AG04450 (cell line): ENCODE measurements around the gene PRKCZ. TPM values are rescaled to one million over a fixed set of nuclear protein-coding genes. Genes with fewer than 3 reads are reported as not detected.

Source experiments
- CTCF ChIA-PET: fragments of 300-600, 350-600 bp; formaldehyde crosslinking; extraction: SDS; loops from one replicate; lab custom pipeline; 2022; ENCODE audit warnings: antibody characterized with exemption, inconsistent platforms; lab: Charles Lee
- POLR2A ChIA-PET: fragments of 350-600 bp; formaldehyde crosslinking; extraction: SDS; loops from one replicate; lab custom pipeline; 2021; ENCODE audit warnings: antibody characterized with exemption, inconsistent platforms; lab: Yijun Ruan, JAX
- DNase-seq: peaks from one replicate; pipeline ENCODE4 v3.0.0-alpha.2; 2011; ENCODE audit warnings: low read depth, low spot score
- H3K27ac ChIP-seq: one replicate; pipeline ENCODE4 v1.5.1; 2012; ENCODE audit warnings: low read depth, low read length, control low read depth
- H3K27me3 ChIP-seq: one replicate; pipeline ENCODE4 v1.6.0; 2012; ENCODE audit warnings: low read length; ENCODE audit not compliant: control insufficient read depth, insufficient read depth
- H3K4me3 ChIP-seq: 2 replicates; pipeline ENCODE4 v1.5.1; 2011; ENCODE audit warnings: mild to moderate bottlenecking, low read depth, low read length, control low read depth
- H3K9me3 ChIP-seq: 2 replicates; pipeline ENCODE4 v1.5.1; 2012; ENCODE audit warnings: low read length; ENCODE audit not compliant: control insufficient read depth, insufficient read depth
- polyA plus RNA-seq: library from polyadenylated mRNA; depleted of rRNA; stranded (reverse); fragments of >200 nt; gene quantifications from 2 replicates; pipeline ENCODE4 v1.2.3, GENCODE V29; 2011
- TF ChIP-seq, protein P1 (sequence below): IDR thresholded peaks from 2 replicates; pipeline ENCODE4 v1.5.1; 2011; ENCODE audit warnings: low read depth, low read length, control low read depth, inconsistent platforms

Gene PRKCZ
- polyA plus RNA-seq, 1 experiment: 3.0 TPM

GRCh38 chr1:2189459-2190425 is 139.5 kb downstream of the PRKCZ start:
- no peaks in the 10 kb centered on the region for H3K27me3 ChIP-seq
- ChIA-PET CTCF (interaction anchor here (0.6 to 2.2 kb wide), 6 partner anchors 15 to 1130 kb away, joined by 3 to 14 read pairs (median 4); no protein-coding TSS in a partner anchor), POLR2A (interaction anchor here (0.6 to 1.5 kb wide), 3 partner anchors 9 to 269 kb away, joined by 3 to 9 read pairs (median 9); no protein-coding TSS in a partner anchor)
- TF ChIP-seq, protein P1, sequence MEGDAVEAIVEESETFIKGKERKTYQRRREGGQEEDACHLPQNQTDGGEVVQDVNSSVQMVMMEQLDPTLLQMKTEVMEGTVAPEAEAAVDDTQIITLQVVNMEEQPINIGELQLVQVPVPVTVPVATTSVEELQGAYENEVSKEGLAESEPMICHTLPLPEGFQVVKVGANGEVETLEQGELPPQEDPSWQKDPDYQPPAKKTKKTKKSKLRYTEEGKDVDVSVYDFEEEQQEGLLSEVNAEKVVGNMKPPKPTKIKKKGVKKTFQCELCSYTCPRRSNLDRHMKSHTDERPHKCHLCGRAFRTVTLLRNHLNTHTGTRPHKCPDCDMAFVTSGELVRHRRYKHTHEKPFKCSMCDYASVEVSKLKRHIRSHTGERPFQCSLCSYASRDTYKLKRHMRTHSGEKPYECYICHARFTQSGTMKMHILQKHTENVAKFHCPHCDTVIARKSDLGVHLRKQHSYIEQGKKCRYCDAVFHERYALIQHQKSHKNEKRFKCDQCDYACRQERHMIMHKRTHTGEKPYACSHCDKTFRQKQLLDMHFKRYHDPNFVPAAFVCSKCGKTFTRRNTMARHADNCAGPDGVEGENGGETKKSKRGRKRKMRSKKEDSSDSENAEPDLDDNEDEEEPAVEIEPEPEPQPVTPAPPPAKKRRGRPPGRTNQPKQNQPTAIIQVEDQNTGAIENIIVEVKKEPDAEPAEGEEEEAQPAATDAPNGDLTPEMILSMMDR: no peak
- H3K27ac ChIP-seq: peak overlapping the region; percentile 94
- no peaks in the 10 kb centered on the region; the same call in 1 of the 2 replicates for H3K9me3 ChIP-seq
- H3K4me3 ChIP-seq: peak overlapping the region; percentile 64
- DNase-seq: peak; percentile 90

DNA sequence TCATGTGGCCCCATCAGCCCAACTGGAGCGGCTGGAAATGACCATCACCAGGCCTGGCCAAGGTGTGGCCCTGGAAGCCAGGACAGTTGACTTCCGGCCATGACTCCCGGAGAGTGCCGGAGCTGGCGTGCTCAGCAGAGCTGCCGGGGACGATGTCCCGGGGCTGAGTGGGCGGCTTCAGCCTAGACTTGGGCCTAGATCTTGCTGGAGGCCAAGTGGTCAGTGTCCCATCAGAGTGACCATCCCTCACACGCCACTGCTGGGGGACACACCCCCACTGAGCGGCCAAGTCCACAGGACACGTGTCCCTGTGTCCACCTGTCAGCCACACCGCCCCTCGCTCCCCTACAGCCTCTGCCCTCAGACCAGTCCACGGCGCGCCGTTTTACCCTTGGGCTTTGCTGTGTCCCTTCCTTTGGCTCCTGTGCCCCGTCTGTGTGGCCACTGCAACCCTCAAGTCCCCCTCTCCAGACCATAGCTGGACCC is 140.3 kb downstream of the PRKCZ start:
- TF ChIP-seq, protein P1: no peak
- peak overlapping the region; percentile 64 for H3K4me3 ChIP-seq
- no peaks in the 10 kb centered on the region for H3K27me3 ChIP-seq
- H3K27ac ChIP-seq: peak overlapping the region; percentile 94
- H3K9me3 ChIP-seq: no peaks in the 10 kb centered on the region; the same call in 1 of the 2 replicates
- DNase-seq: no peak
- POLR2A ChIA-PET: interaction anchor here (1.0 kb wide), 1 partner anchor 218 kb away, joined by 3 read pairs; no protein-coding TSS in a partner anchor
- CTCF ChIA-PET: interaction anchor here (0.9 to 7.3 kb wide), 3 partner anchors 16 to 191 kb away, joined by 3 to 255 read pairs (median 3); no protein-coding TSS in a partner anchor

- DNase-seq: no peak
- Histone ChIP-seq H3K27ac (peak overlapping the region; percentile 47), H3K4me3 (peak overlapping the region; percentile 37), H3K27me3 (no peaks in the 10 kb centered on the region), H3K9me3 (no peaks in the 10 kb centered on the region; the same call in 1 of the 2 replicates)
- CTCF ChIA-PET: interaction anchor here (1.6 to 7.3 kb wide), 2 partner anchors 123 to 189 kb away, joined by 7 to 255 read pairs; no protein-coding TSS in a partner anchor
- TF ChIP-seq, protein P1: no peak
- POLR2A ChIA-PET: no interaction called here
Observed at GRCh38 chr1:2192031-2192995, 142.1 kb downstream of the PRKCZ start.

DNA sequence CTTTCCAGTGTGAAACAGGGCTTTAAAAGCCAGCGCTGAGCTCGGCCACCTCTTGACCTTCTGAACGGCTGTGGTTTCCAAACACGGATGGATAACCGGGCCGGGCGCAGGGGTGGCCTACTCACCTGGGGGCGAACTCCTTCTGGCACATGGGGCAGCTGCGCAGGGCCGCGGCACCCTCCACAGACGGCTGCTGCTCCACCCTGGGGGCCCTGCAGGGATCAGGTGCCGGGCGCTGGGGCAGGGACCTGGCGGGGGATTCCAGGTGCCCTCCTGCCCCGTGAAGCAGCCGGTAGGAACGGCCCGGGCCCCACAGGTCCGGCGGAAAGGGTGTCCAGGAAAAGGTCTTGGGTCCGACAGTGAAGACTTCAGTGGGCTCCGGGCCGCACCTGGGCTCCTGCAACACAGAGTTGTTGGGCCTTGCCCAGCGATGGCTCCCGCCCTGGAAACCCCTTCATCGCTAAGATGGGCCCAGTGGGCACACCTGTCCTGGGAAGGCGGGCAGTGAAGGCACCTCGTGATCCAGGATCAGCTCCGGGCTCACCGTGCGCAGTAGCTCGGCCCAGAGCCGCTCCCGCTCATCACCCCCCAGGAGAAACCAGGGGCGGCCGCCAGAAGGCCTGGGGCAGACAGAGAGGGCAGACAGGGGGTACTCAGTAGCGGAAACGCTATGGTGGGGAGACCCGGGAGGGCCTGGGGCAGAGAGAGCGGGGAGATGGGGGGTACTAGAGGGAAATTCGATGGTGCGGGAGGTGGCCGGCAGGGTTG is 143.5 kb downstream of the PRKCZ start:
- no peak for DNase-seq
- Histone ChIP-seq H3K27me3 (no peaks in the 10 kb centered on the region), H3K4me3 (peak overlapping the region; percentile 61), H3K27ac (no peak overlapping the region), H3K9me3 (no peaks in the 10 kb centered on the region; the same call in 1 of the 2 replicates)
- ChIA-PET POLR2A (no interaction called here), CTCF (interaction anchor here (0.6 to 7.3 kb wide), 2 partner anchors 22 to 188 kb away, joined by 5 to 255 read pairs; no protein-coding TSS in a partner anchor)
- TF ChIP-seq, protein P1: no peak
